Liver (tissue), 9 donors: ENCODE measurements around the gene NAT10. TPM values are rescaled to one million over a fixed set of nuclear protein-coding genes. Genes with fewer than 3 reads are reported as not detected.

Experiments used
- DNase-seq: peaks from one replicate; pipeline ENCODE4 v3.0.0-alpha.2; 2017; ENCODE audit warnings: low spot score
- H3K27ac ChIP-seq, 2 donors: one replicate each; pipeline ENCODE4 v1.7.0; 2013; ENCODE audit warnings: inconsistent platforms in 2 of 2, low read length in 2 of 2, control low read depth in 1 of 2, low read depth in 1 of 2, mild to moderate bottlenecking in 1 of 2
- H3K27me3 ChIP-seq, 4 donors: one replicate each; pipeline versions ENCODE4 v1.6.1 to v1.7.0; 2013; ENCODE audit warnings: low read length in 3 of 4, inconsistent platforms in 1 of 4, mild to moderate bottlenecking in 1 of 4, moderate library complexity in 1 of 4; ENCODE audit not compliant: control insufficient read depth in 4 of 4, insufficient read depth in 4 of 4
- H3K36me3 ChIP-seq, 4 donors: one replicate each; pipeline versions ENCODE4 v1.6.1 to v1.7.0; 2013; ENCODE audit warnings: low read length in 3 of 4, mild to moderate bottlenecking in 3 of 4, low read depth in 1 of 4, moderate library complexity in 1 of 4; ENCODE audit not compliant: control insufficient read depth in 4 of 4, insufficient read depth in 3 of 4
- H3K4me1 ChIP-seq, 4 donors: one replicate each; pipeline versions ENCODE4 v1.6.1 to v1.7.0; 2013; ENCODE audit warnings: low read length in 3 of 4, mild to moderate bottlenecking in 3 of 4, moderate library complexity in 1 of 4; ENCODE audit not compliant: control insufficient read depth in 4 of 4, insufficient read depth in 4 of 4
- H3K4me3 ChIP-seq, 3 donors: one replicate each; pipeline versions ENCODE4 v1.6.1 to v1.7.0; 2013; ENCODE audit warnings: low read length in 3 of 3, control low read depth in 1 of 3, low read depth in 1 of 3, mild to moderate bottlenecking in 1 of 3
- H3K9ac ChIP-seq, 2 donors: one replicate each; pipeline ENCODE4 v1.7.0; 2013; ENCODE audit warnings: low read length in 2 of 2, mild to moderate bottlenecking in 2 of 2, moderate library complexity in 2 of 2, control low read depth in 1 of 2, low read depth in 1 of 2
- H3K9me3 ChIP-seq, 4 donors: one replicate each; pipeline versions ENCODE4 v1.6.1 to v1.7.0; 2013; ENCODE audit warnings: low read length in 3 of 4; ENCODE audit not compliant: control insufficient read depth in 4 of 4
- EGR1 ChIP-seq, 2 donors: IDR thresholded peaks; 2 replicates each; pipeline ENCODE4 v1.6.1; 2016 to 2018; ENCODE audit warnings: antibody characterized with exemption in 2 of 2, low read depth in 2 of 2
- FOXA1 ChIP-seq: IDR thresholded peaks from 2 replicates; pipeline ENCODE4 v1.6.1; 2016; ENCODE audit warnings: antibody characterized with exemption
- FOXA2 ChIP-seq: IDR thresholded peaks from 2 replicates; pipeline ENCODE4 v1.6.1; 2016; ENCODE audit warnings: antibody characterized with exemption
- GABPA ChIP-seq, 2 donors: IDR thresholded peaks in 1 of 2; conservative IDR thresholded peaks in 1 of 2; 2 replicates each; pipeline ENCODE4 v1.6.1; 2016; ENCODE audit warnings: antibody characterized with exemption in 2 of 2, mild to moderate bottlenecking in 1 of 2, moderate library complexity in 1 of 2
- HNF4A ChIP-seq, 2 donors: conservative IDR thresholded peaks; 2 replicates each; pipeline ENCODE4 v1.6.1; 2016; ENCODE audit warnings: antibody characterized with exemption in 2 of 2, mild to moderate bottlenecking in 2 of 2
- HNF4G ChIP-seq: IDR thresholded peaks from 2 replicates; pipeline ENCODE4 v1.6.1; 2016; ENCODE audit warnings: antibody characterized with exemption
- JUND ChIP-seq, 2 donors: IDR thresholded peaks; 2 replicates each; pipeline ENCODE4 v1.6.1; 2016; ENCODE audit warnings: antibody characterized with exemption in 2 of 2
- NR2F2 ChIP-seq: IDR thresholded peaks from 2 replicates; pipeline ENCODE4 v1.6.1; 2016; ENCODE audit warnings: antibody characterized with exemption
- RAD21 ChIP-seq, 2 donors: IDR thresholded peaks; 2 replicates each; pipeline ENCODE4 v1.6.1; 2016; ENCODE audit warnings: antibody characterized with exemption in 2 of 2, mild to moderate bottlenecking in 2 of 2
- RXRA ChIP-seq, 2 donors: IDR thresholded peaks; 2 replicates each; pipeline ENCODE4 v1.6.1; 2017 to 2018; ENCODE audit warnings: antibody characterized with exemption in 2 of 2, mild to moderate bottlenecking in 1 of 2
- SP1 ChIP-seq: IDR thresholded peaks from 2 replicates; pipeline ENCODE4 v1.6.1; 2018; ENCODE audit warnings: antibody characterized with exemption, mild to moderate bottlenecking
- TAF1 ChIP-seq: conservative IDR thresholded peaks from 2 replicates; pipeline ENCODE4 v1.6.1; 2016; ENCODE audit warnings: antibody characterized with exemption, mild to moderate bottlenecking
- YY1 ChIP-seq: IDR thresholded peaks from 2 replicates; pipeline ENCODE4 v1.6.1; 2016; ENCODE audit warnings: antibody characterized with exemption, mild to moderate bottlenecking
- WGBS: extraction: QIAGEN DNeasy Blood & Tissue Kit; methylation state at CpG from one replicate; pipeline ENCODE4 v1.1.7; 2013; 5-methylcytosine and 5-hydroxymethylcytosine counted together
- polyA plus RNA-seq, 2 donors: library from polyadenylated mRNA; stranded (reverse) in 1 of 2; unstranded in 1 of 2; fragments of 200-250 nt in 1 of 2; fragments of >200 nt in 1 of 2; fragmentation: Nextera tagmentation in 1 of 2; extraction: Ambion mirVana in 1 of 2; gene quantifications; one replicate each; pipeline versions ENCODE4 v1.2.1 to v1.2.3, GENCODE V29; 2013 to 2015
- total RNA-seq, 2 donors: library from RNA; depleted of rRNA; stranded (reverse); fragments of >200 nt; gene quantifications; one replicate each; pipeline ENCODE4 v1.2.3, GENCODE V29; 2014
- TF ChIP-seq, protein P1 (sequence below): IDR thresholded peaks from 2 replicates; pipeline ENCODE4 v1.6.1; 2016; ENCODE audit warnings: antibody characterized with exemption, mild to moderate bottlenecking
- TF ChIP-seq, protein P2 (sequence below): fragments of 150-350 bp; IDR thresholded peaks from 2 replicates; pipeline ENCODE4 v1.5.1; 2017; ENCODE audit warnings: improper control_type of control experiment, low read depth, low read length; ENCODE audit not compliant: missing input control
- TF ChIP-seq, protein P3 (sequence below): IDR thresholded peaks from 2 replicates; pipeline ENCODE4 v1.6.1; 2016; ENCODE audit warnings: antibody characterized with exemption
- TF ChIP-seq, protein P4 (sequence below): IDR thresholded peaks from 2 replicates; pipeline ENCODE4 v1.6.1; 2016; ENCODE audit warnings: antibody characterized with exemption
- TF ChIP-seq, protein P5 (sequence below): IDR thresholded peaks from 2 replicates; pipeline ENCODE4 v1.6.1; 2016; ENCODE audit warnings: antibody characterized with exemption
- donor health status: healthy.
- donor health status: healthy.
- donor health status: healthy.
- donor health status: healthy.
- donor health status: healthy.

NAT10 gene
- total and polyA plus RNA-seq, 4 donors, result 9.1 to 14.0 (median 13.5) TPM

DNA sequence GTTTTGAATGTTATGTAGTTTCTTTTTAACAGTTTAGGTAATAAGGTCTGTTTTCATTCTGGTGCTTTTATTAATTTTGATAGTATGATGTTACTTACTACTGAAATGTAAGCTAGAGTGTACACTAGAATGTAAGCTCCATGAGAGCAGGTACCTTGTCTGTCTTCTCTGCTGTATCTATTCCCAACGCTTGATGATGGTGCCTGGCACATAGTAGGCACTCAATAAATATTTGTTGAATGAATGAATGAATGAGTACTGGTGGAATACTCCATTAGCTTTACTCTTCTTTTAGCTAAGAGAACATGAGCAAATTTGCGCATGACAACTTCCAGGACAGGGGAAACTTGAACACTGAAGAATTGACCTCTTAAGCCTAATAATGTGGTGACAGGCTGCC, 6.6 kb upstream of the NAT10 start:
- Histone ChIP-seq H3K4me3 (no peak overlapping the region), H3K9ac (no peak overlapping the region), H3K27ac (no peak overlapping the region), H3K4me1 (no peaks in the 10 kb centered on the region), H3K36me3 (peaks cover 9 to 71% (median 65%) of the 10 kb centered on the region in 4 donors), H3K9me3 (no peaks in the 10 kb centered on the region), H3K27me3 (no peaks in the 10 kb centered on the region)
- no peak for TF ChIP-seq HNF4G
- TF ChIP-seq RXRA (IDR thresholded peaks at IDR 0.05), result no peak
- TF ChIP-seq, protein P1, sequence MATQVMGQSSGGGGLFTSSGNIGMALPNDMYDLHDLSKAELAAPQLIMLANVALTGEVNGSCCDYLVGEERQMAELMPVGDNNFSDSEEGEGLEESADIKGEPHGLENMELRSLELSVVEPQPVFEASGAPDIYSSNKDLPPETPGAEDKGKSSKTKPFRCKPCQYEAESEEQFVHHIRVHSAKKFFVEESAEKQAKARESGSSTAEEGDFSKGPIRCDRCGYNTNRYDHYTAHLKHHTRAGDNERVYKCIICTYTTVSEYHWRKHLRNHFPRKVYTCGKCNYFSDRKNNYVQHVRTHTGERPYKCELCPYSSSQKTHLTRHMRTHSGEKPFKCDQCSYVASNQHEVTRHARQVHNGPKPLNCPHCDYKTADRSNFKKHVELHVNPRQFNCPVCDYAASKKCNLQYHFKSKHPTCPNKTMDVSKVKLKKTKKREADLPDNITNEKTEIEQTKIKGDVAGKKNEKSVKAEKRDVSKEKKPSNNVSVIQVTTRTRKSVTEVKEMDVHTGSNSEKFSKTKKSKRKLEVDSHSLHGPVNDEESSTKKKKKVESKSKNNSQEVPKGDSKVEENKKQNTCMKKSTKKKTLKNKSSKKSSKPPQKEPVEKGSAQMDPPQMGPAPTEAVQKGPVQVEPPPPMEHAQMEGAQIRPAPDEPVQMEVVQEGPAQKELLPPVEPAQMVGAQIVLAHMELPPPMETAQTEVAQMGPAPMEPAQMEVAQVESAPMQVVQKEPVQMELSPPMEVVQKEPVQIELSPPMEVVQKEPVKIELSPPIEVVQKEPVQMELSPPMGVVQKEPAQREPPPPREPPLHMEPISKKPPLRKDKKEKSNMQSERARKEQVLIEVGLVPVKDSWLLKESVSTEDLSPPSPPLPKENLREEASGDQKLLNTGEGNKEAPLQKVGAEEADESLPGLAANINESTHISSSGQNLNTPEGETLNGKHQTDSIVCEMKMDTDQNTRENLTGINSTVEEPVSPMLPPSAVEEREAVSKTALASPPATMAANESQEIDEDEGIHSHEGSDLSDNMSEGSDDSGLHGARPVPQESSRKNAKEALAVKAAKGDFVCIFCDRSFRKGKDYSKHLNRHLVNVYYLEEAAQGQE, result no peak
- no peak for TF ChIP-seq JUND (IDR thresholded peaks at IDR 0.05)
- no peak for TF ChIP-seq EGR1 (IDR thresholded peaks at IDR 0.05; ENCODE audit: low read depth in 2 of 2)
- no peak for TF ChIP-seq NR2F2
- TF ChIP-seq HNF4A (conservative IDR thresholded peaks at IDR 0.05), result no peak
- TF ChIP-seq, protein P2, sequence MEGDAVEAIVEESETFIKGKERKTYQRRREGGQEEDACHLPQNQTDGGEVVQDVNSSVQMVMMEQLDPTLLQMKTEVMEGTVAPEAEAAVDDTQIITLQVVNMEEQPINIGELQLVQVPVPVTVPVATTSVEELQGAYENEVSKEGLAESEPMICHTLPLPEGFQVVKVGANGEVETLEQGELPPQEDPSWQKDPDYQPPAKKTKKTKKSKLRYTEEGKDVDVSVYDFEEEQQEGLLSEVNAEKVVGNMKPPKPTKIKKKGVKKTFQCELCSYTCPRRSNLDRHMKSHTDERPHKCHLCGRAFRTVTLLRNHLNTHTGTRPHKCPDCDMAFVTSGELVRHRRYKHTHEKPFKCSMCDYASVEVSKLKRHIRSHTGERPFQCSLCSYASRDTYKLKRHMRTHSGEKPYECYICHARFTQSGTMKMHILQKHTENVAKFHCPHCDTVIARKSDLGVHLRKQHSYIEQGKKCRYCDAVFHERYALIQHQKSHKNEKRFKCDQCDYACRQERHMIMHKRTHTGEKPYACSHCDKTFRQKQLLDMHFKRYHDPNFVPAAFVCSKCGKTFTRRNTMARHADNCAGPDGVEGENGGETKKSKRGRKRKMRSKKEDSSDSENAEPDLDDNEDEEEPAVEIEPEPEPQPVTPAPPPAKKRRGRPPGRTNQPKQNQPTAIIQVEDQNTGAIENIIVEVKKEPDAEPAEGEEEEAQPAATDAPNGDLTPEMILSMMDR, result no peak
- TF ChIP-seq RAD21 (IDR thresholded peaks at IDR 0.05), result no peak
- TF ChIP-seq FOXA1, result no peak
- no peak for TF ChIP-seq SP1
- no peak for TF ChIP-seq FOXA2
- TF ChIP-seq, protein P3, sequence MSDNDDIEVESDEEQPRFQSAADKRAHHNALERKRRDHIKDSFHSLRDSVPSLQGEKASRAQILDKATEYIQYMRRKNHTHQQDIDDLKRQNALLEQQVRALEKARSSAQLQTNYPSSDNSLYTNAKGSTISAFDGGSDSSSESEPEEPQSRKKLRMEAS, result no peak
- TF ChIP-seq TAF1, result no peak
- TF ChIP-seq, protein P4, sequence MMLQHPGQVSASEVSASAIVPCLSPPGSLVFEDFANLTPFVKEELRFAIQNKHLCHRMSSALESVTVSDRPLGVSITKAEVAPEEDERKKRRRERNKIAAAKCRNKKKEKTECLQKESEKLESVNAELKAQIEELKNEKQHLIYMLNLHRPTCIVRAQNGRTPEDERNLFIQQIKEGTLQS, result no peak
- TF ChIP-seq, protein P5, sequence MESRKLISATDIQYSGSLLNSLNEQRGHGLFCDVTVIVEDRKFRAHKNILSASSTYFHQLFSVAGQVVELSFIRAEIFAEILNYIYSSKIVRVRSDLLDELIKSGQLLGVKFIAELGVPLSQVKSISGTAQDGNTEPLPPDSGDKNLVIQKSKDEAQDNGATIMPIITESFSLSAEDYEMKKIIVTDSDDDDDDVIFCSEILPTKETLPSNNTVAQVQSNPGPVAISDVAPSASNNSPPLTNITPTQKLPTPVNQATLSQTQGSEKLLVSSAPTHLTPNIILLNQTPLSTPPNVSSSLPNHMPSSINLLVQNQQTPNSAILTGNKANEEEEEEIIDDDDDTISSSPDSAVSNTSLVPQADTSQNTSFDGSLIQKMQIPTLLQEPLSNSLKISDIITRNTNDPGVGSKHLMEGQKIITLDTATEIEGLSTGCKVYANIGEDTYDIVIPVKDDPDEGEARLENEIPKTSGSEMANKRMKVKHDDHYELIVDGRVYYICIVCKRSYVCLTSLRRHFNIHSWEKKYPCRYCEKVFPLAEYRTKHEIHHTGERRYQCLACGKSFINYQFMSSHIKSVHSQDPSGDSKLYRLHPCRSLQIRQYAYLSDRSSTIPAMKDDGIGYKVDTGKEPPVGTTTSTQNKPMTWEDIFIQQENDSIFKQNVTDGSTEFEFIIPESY, result no peak
- no peak for TF ChIP-seq YY1
- TF ChIP-seq GABPA (IDR thresholded peaks at IDR 0.05 in 1 of 2, conservative IDR thresholded peaks at IDR 0.05 in 1 of 2), result no peak
- 96% methylated on average over 2 of the region's 2 CpGs for WGBS
- no peak for DNase-seq
